PC-3 (cell line): ENCODE data around the gene SUN1. TPM values are rescaled to one million over a fixed set of nuclear protein-coding genes. Genes with fewer than 3 reads are reported as not detected.
A peak's percentile ranks its signal among the peaks of the same experiment; 100 is the strongest.

Experiments
- ATAC-seq: fragments of 200-7000 bp; cut with Tn5 transposase; 2 replicates; pipeline ENCODE4 v1.9.1; 2020; ENCODE audit warnings: mild to moderate bottlenecking, moderate library complexity
- BruUV-seq: library from RNA; stranded (reverse); fragments of 400-500 nt; replicated peaks from 2 replicates; lab custom pipeline; 2021; lab: Mats Ljungman, UMichigan
- CTCF ChIA-PET: fragments of 300-600 bp; sonication (Branson Sonifier 250); formaldehyde crosslinking; loops from one replicate; lab custom pipeline; 2022; ENCODE audit warnings: antibody characterized with exemption; lab: Charles Lee
- POLR2A ChIA-PET: fragments of 300-600 bp; sonication (Branson Sonifier 250); formaldehyde crosslinking; loops from one replicate; lab custom pipeline; 2022; ENCODE audit warnings: antibody characterized with exemption; ENCODE audit not compliant: unreplicated experiment; lab: Charles Lee
- DNase-seq: peaks from one replicate; pipeline ENCODE4 v3.0.0-alpha.2; 2015
- H2AFZ ChIP-seq: fragments of 300-600 bp; sonication (generic); 2 replicates; pipeline ENCODE4 v1.6.0; 2016; ENCODE audit warnings: antibody characterized with exemption, low read length
- H3F3A ChIP-seq: fragments of 300-600 bp; sonication (generic); one replicate; pipeline ENCODE4 v1.6.0; 2017; ENCODE audit warnings: antibody characterized with exemption, low read length, control low read depth, mild to moderate bottlenecking; ENCODE audit not compliant: unreplicated experiment
- H3K27ac ChIP-seq: fragments of 300-600 bp; sonication (generic); 2 replicates; pipeline ENCODE4 v1.5.1; 2016; ENCODE audit warnings: mild to moderate bottlenecking, low read length
- H3K27me3 ChIP-seq: fragments of 300-600 bp; sonication (generic); 2 replicates; pipeline ENCODE4 v1.6.1; 2016; ENCODE audit warnings: low read length, mixed read lengths
- H3K36me3 ChIP-seq: fragments of 300-600 bp; sonication (generic); 2 replicates; pipeline ENCODE4 v1.6.1; 2016; ENCODE audit warnings: low read depth, mixed run types, low read length, mixed read lengths
- H3K4me1 ChIP-seq: fragments of 300-600 bp; sonication (generic); 2 replicates; pipeline ENCODE4 v1.5.1; 2016; ENCODE audit warnings: low read length; ENCODE audit not compliant: insufficient read depth
- H3K4me2 ChIP-seq: fragments of 300-600 bp; sonication (generic); 2 replicates; pipeline ENCODE4 v1.6.0; 2016; ENCODE audit warnings: low read length
- H3K4me3 ChIP-seq: fragments of 300-600 bp; sonication (generic); 2 replicates; pipeline ENCODE4 v1.5.1; 2016; ENCODE audit warnings: mild to moderate bottlenecking, low read length, mixed read lengths
- H3K79me2 ChIP-seq: fragments of 300-600 bp; sonication (generic); 2 replicates; pipeline ENCODE4 v1.6.1; 2017; ENCODE audit warnings: low read length, mixed read lengths
- H3K9ac ChIP-seq: fragments of 300-600 bp; sonication (generic); 2 replicates; pipeline ENCODE4 v1.6.0; 2016; ENCODE audit warnings: mild to moderate bottlenecking, low read length
- H3K9me2 ChIP-seq: fragments of 300-600 bp; sonication (generic); replicated peaks from 2 replicates; pipeline ENCODE4 v1.6.1; 2016; ENCODE audit warnings: mixed run types, low read length, mixed read lengths
- H3K9me3 ChIP-seq: fragments of 300-600 bp; sonication (generic); 2 replicates; pipeline ENCODE4 v1.6.1; 2016; ENCODE audit warnings: low read length, mixed read lengths
- H4K20me1 ChIP-seq: fragments of 300-600 bp; sonication (generic); 2 replicates; pipeline ENCODE4 v1.6.1; 2016; ENCODE audit warnings: low read length, mixed read lengths
- CTCF ChIP-seq: fragments of 300-600 bp; sonication (generic); conservative IDR thresholded peaks from 2 replicates; pipeline ENCODE4 v1.5.1; 2017; ENCODE audit warnings: antibody characterized with exemption, low read depth, mild to moderate bottlenecking, low read length
- EZH2 ChIP-seq: fragments of 300-600 bp; sonication (generic); IDR thresholded peaks from one replicate; pipeline ENCODE4 v1.6.1; 2017; ENCODE audit warnings: antibody characterized with exemption, mild to moderate bottlenecking, low read length; ENCODE audit not compliant: unreplicated experiment
- EZH2phosphoT487 ChIP-seq: fragments of 300-600 bp; sonication (generic); IDR thresholded peaks from 2 replicates; pipeline ENCODE4 v1.6.1; 2018; ENCODE audit warnings: mild to moderate bottlenecking, antibody characterized with exemption, low read length, borderline replicate concordance
- intact Hi-C: fragments of 100-400 bp; cut with micrococcal nuclease; formaldehyde crosslinking; loops from 2 replicates; pipeline ENCODE4 v1.9.0; 2023
- total RNA-seq: library from RNA; depleted of rRNA; stranded (reverse); fragments of >200 nt; gene quantifications from 2 replicates; pipeline ENCODE4 v1.2.3, GENCODE V29; 2014

SUN1 gene
- total RNA-seq, 1 experiment from 2014 or later, result 92.5 TPM

DNA sequence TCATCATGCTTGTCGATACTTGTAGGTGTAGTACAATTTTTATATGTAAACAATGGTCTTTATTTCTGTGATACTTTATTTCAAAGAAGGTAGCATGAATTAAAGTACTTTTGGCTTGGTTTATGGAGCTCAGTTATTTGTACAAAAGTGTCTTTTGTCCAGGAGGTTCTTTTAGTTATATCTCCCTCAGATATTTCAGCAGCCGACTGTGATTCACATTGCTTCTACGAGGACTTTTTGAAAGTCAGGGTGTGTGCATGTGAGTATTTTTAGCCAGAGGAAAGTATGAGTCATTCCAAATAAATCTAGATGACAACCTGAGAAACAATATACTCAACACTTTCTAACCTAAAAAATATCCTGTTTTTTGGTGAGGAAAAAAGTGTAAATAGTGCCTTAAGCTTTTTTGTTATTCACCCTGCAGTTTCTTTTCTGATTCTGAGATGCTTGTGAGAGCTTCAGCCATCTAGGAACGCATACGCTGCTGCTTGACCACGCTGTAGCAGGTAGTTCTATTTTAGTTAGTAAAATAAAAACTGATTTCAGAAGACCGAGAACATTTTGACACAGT is 595 bp upstream of the SUN1 start:
- Histone ChIP-seq H3K36me3 (peaks cover 2% of the 10 kb centered on the region), H3K9me2 (no peaks in the 10 kb centered on the region), H3F3A (no peaks in the 10 kb centered on the region), H3K27me3 (no peaks in the 10 kb centered on the region), H4K20me1 (peaks cover 1% of the 10 kb centered on the region; the same call in 1 of the 2 replicates), H3K4me3 (peak overlapping the region; percentile 65), H3K4me1 (peaks cover 56% of the 10 kb centered on the region), H3K9me3 (no peaks in the 10 kb centered on the region), H3K4me2 (peak overlapping the region; percentile 93), H3K27ac (peak overlapping the region; percentile 99), H2AFZ (no peak overlapping the region), H3K79me2 (peaks cover 84% of the 10 kb centered on the region), H3K9ac (peak overlapping the region; percentile 96)
- intact Hi-C loops, result loop anchor here (1.0 to 5.0 kb wide), 5 partner anchors 13 to 211 kb away; partner anchors contain the start of gene GPR146
- TF ChIP-seq EZH2phosphoT487, result no peak
- TF ChIP-seq EZH2, result no peak
- no peak for TF ChIP-seq CTCF
- POLR2A ChIA-PET, result interaction anchor here (0.6 to 1.7 kb wide), 4 partner anchors 14 to 100 kb away, joined by 3 to 25 read pairs (median 4); no protein-coding TSS in a partner anchor
- DNase-seq (peak; percentile 90), ATAC-seq (peak; percentile 62)
- BruUV-seq, result TSS peak; percentile 75
- CTCF ChIA-PET, result interaction anchor here (0.5 to 1.2 kb wide), 4 partner anchors 9 to 42 kb away, joined by 3 to 5 read pairs (median 4); no protein-coding TSS in a partner anchor

- Histone ChIP-seq H3K9ac (peak overlapping the region; percentile 96), H3F3A (no peaks in the 10 kb centered on the region), H3K4me2 (peak overlapping the region; percentile 93), H3K36me3 (peaks cover 7% of the 10 kb centered on the region), H3K4me3 (peak overlapping the region; percentile 43; the same call in 1 of the 2 replicates), H3K9me2 (no peaks in the 10 kb centered on the region), H3K79me2 (peaks cover 84% of the 10 kb centered on the region), H2AFZ (no peak overlapping the region), H3K27me3 (no peaks in the 10 kb centered on the region), H3K9me3 (no peaks in the 10 kb centered on the region), H4K20me1 (no peaks in the 10 kb centered on the region), H3K4me1 (peaks cover 58% of the 10 kb centered on the region), H3K27ac (peak overlapping the region; percentile 99)
- BruUV-seq, result TSS peak; percentile 61
- DNase-seq (no peak), ATAC-seq (no peak)
- ChIA-PET POLR2A (interaction anchor here (0.8 kb wide), 1 partner anchor 192 kb away, joined by 13 read pairs; no protein-coding TSS in a partner anchor), CTCF (interaction anchor here (1.2 kb wide), 1 partner anchor 40 kb away, joined by 5 read pairs; no protein-coding TSS in a partner anchor)
- TF ChIP-seq EZH2phosphoT487 (no peak), CTCF (no peak), EZH2 (no peak)
- intact Hi-C loops, result loop anchor here (1.0 to 5.0 kb wide), 4 partner anchors 15 to 209 kb away; partner anchors contain the start of gene GPR146
Measured at GRCh38 chr7:832968-833424, 720 bp downstream of the SUN1 start.
